NCI-H146 (cell line): ENCODE measurements around the gene SMAGP.
A peak's percentile ranks its signal among the peaks of the same experiment; 100 is the strongest.
"Not testable (repeated sequence)": the region's sequence is repeated elsewhere in the genome, so short reads cannot be mapped to it uniquely, and the experiment has no call there.

Experiments
- DNase-seq: peaks from one replicate; lab custom pipeline; 2025; lab: John Stamatoyannopoulos, UW

SMAGP gene

GRCh38 chr12:51225234-51225633 is 45.0 kb downstream of the SMAGP start:
- DNase-seq = no peak

DNA sequence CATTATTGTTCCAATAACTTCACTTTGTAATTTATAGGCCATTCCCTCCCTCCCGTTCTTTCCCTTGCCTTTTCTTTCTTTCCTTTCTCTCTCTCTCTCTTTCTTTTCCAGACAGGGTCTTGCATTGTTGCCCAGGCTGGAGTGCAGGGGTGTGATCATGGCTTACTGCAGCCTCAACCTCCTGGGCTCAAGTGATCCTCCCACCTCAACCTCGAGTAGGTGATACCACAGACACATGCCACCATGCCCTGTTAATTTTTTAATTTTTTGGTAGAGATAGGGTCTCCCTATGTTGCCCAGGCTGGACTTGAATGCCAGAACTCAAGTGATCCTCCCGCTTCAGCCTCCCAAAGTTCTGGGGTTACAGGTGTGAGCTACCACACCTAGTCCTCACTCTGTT is 45.6 kb downstream of the SMAGP start:
- DNase-seq = no peak

DNA sequence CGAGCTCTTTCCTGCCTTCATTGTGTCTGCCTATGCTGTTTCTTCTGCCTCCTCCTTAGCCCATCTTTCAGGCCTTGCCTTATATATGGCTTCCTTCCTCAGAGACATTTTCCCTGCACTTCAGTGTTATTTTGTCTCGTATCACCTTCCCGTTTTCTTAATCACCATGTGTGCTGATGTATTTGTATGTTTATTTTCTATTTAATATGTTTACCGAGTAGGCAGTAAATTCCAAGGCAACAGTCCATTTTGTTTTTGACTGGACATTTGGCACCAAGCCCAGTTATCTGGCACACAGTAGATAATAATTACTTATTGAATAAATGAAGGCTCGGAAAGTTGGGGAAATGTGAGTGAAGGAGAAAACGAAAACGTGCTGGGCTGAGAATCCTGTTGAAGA is 47.8 kb downstream of the SMAGP start:
- DNase-seq = peak; percentile 62

- DNase-seq = not testable (repeated sequence)
These were observed 50.4 kb downstream of the SMAGP start for GRCh38 chr12:51219857-51220256.

DNA sequence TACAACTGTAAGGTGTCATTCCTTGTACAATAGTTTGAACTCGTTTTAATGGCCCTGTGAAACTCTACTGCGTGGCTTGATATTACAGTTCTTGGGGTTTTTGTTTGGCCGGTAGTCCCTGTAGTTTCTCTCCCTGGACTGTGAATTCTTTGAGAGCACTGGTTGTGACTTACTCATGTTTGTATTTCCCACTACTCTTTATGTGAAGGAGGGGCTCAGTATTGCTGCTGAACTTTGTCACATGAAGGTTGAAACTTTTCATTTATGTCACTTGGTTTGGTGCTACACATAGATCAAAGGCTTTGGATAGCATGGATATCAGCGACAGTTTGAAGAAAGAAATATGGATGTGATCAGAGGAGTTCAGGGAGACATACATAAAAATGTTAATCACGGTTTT is 50.9 kb downstream of the SMAGP start:
- no peak for DNase-seq

DNA sequence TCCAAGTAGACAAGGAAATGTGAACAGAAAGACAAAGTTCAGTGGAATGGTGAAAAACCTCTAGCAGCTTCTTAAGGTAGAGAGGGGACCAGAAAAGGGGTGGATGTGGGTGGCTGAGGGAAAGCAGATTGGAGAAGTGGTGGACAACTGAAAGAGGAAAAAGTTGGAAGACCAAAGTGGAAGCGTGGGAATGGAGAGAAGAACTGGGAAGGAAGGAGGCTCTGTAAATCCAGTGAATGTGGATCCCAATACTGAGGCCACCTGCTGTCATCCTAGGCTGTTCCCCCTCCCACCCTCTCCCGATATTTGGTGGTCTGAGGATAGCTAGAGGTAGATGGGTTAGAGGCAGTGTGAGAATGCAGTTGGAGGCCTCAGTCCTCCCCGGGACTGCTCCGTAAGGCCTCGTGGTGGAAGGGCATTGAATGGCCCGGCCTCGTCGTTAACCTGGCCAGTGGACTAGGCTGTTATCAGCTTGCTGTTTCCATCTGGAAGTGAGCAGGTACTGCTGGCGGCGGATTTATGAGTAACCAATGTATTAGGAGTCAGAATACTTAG is 51.5 kb downstream of the SMAGP start:
- DNase-seq = peak; percentile 43

DNA sequence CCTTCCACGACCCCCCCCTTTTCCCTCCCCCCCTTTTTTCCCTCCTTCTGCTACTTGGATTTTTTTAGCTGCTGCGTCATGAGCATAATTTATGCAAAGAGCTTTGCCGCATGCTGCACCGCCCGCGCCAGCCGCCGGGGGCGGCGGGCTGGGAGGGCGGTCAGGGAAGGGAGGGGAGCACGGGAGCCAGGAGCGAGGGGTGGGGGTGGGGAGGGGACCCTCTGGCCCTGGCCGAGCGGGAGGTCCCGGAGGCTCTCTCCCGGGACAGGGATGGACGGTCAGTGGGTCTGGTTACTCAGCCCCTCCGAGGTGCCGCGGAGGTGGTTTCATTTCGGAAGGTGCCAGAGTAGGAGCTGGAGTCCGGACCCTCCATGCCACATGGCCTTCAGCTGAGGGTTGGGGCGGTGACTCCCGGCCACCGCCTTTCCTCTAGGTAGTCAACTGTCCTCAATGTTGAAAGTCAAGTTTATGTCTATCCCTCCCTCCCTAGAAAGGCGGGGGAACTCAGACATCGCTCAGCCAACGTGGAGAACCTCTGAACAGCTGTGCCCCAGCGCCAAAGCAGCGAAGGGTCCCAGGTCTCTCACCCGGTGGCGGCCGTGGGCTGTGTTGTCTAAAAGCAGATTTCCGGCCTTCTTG is 52.1 kb downstream of the SMAGP start, which contains the start of gene POU6F1:
TSS of gene POU6F1 (minus strand) at position 95 of the 639 bp plus-strand sequence. CDS start 11,226 bp downstream, outside the sequence.
- DNase-seq = peak; percentile 79

DNA sequence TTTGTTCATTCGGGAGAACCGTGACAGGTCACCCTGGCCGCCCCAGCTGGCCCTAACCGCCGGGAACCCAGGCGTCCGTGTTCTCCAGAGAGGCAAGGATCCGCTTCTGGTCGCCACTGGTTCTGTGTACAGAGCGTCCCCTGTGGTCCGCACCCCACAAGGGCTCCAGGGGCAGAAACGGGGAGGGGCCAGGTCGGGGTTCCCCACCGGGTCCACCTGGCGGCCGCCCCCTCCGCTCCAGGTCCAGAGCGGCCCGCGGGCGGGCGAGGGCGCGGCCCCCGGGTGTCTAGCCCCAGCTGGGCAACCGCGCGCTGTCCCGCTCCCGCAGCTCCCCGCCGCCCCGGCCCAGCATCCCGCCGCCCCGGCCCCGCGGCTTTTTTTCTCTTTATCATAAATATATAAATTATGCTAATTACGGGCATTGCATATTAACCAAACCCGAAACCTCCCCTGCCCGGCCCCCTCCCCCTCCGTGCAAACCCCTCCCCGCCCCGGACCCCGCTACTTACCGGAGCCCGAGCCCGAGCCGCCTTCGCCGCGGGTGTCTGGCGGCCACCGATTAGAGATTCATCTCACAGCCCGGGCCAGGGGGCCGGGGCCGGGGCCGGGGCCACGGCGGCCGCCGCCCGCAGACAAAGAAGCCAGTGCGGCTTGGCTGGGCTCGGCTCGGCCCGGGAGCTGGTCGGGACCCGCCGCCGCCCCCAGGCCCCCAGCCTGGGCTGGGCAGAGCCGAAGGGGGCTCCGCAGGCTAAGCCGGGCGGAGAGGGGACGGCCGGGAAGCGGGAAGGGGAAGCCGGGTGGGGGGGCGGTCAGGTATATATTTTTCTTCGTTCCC is 52.9 kb downstream of the SMAGP start:
- peak; percentile 74 for DNase-seq

- no peak for DNase-seq
These were observed 53.6 kb downstream of the SMAGP start for GRCh38 chr12:51216642-51217041.

- no peak for DNase-seq
These were observed 55.3 kb downstream of the SMAGP start for GRCh38 chr12:51214895-51215294.

DNA sequence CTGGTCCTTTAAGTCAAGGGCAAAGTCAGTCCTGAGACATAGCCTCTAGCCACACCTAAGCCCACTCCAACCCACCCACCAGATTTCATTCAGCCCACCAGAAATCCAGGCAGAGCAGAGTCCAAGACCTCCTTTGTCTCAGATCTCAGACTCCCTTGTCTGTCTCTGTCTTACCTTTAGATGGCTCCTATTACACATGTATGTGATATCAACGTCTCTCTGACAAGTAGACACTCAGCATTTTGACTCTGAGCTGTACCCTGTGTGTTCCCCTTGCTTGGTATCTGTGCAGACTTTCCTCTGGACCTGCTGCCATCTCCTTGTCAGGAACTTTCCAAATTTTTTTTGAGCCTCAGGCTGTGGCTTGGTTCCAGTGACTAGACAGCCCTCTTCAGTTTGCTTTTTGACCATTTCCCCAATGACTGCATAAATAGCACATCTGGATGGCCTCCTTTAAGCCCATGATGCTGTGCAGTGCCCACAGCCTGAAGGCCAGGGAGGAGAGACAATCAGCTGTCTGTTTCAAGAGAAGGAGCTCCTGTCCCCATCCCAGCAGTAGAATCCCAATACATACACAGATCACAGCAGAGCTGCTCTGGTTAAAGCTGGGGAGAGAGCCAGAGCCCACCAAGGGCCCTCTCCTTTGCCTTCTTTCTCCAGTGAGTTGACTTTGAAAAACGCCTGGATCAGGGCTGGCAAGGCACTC is 59.4 kb downstream of the SMAGP start:
- no peak for DNase-seq

DNA sequence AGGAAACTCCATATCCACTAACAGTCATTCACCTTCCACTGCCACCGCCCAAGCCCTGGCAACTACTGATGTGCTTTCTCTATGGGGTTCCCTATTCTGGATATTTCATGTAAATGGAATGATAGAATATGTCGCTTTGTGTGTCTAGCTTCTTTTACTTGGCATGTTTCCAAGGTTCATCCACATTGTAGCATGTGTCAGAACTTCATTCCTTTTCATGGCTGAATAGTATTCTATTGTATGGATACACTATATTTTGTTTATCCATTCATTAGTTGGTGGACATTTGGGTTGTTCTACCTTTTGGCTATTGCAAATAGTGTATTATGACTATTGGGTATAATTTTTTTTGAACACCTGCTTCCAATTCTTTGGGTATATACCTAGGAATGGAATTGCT is 61.0 kb downstream of the SMAGP start:
- DNase-seq = no peak

DNA sequence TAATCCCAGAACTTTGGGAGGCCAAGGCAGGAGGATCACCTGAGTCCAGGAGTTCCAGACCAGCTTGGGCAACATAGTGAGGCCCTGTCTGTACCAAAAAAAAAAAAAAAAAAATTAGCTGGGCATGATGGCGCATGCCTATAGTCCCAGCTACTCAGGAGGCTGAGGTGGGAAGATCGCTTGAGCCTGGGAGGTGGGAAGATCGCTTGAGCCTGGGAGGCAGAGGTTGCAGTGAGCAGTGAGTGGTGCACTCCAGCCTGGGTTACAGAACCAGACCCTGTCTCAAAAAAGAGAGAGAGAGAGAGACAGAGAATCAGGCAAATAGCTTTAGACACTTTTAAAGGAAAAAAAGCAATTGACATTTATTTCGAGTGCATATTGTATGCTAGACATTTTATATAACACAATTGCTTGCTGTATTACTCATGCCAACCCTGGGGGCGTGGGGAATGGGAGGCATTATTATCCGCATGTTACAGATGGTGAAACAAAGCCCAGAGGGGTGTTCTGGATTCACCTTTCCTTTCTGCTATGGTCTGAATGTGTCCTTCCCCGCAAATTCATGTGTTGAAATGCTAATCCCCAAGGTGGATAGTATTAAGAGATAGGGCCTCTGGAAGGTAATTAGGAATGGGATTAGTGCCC is 62.1 kb downstream of the SMAGP start:
- DNase-seq = no peak

GRCh38 chr12:51205350-51205749 is 64.9 kb downstream of the SMAGP start:
- no peak for DNase-seq

DNA sequence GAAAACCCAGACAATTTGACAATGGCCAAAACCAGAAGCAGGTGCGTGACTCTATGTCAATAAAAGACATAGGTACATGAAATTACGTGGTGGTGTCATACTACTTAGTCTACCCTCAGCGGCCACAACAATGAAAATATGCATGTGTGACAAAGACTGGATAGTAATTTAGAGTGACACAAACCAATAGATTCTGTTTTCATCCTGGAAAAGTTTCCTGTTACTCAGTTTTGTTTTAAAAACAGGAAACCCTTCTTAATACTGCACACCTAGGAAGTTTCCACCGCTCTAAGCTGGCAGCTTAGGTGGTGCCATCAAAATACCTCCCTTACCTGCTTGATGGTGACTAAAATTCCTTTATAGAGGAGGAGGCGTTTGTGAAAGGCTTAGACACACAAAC is 67.5 kb downstream of the SMAGP start:
- peak; percentile 12 for DNase-seq

- no peak for DNase-seq
These were observed 69.4 kb downstream of the SMAGP start for GRCh38 chr12:51200806-51201205.

GRCh38 chr12:51200156-51200555 is 70.1 kb downstream of the SMAGP start:
- DNase-seq = no peak

DNA sequence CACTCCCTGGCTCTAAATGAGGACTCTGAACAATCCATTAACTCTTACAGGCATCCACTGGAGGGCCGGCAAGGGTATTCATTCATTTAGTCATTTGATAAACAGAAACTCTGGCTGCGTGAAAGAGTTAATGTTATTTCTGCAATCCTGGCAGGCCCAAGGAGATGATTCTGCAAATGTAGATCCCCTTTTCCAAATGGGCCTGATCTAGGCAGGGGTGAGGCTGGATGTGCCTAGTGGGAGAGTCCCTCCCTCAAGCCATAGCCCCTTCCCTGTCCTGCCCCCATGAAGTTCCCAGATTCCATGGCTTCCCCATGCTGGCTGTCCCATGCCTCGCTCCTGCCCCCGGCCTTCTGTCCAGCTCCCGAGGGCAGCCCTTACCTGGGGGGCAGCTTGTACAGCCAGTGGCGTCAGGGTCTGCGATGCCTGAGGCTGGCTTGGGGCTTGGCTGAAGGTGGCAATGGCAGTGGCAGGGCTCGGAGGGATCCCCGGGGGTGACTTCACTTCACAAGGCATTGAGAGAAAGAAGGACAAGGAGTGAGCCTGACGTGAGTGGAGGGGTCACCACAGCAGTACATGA is 70.8 kb downstream of the SMAGP start:
- DNase-seq = no peak

DNA sequence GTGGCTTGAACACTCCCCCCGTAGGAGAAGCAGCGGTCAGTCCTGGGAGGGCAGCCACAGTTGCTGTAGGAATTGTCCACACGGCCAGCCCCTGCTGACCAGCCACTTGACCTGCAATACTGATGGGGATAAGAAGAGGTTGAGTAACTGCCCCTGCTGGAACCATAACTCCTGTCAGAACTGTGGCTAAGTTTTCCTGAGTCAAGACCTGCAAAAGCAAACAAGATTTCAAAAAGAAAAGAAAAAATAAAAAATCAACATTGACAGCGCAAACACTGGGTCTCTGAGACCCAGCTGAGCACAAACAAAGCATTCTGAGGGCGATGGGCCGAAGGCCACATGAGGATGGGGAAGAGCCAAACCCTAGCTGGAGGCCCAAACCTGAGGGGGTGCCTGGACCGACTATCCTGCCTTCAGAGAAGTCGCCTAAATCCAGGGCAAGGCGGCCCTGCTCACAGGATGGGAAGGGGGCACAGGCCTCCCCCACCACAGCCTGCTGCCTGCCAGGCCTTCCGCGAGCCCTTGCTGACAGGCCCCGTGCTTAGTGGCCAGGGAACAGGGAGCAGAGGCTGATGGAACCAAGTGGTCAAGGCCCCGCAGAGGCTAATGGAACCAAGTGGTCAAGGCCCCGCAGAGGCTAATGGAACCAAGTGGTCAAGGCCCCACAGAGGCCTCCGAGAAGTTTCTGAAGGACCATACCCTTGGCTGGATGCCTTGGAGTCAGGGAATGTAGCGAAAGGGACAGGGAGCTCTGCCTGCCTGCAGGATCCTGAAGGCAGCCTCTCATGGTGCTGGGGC is 71.4 kb downstream of the SMAGP start:
- DNase-seq = no peak

DNA sequence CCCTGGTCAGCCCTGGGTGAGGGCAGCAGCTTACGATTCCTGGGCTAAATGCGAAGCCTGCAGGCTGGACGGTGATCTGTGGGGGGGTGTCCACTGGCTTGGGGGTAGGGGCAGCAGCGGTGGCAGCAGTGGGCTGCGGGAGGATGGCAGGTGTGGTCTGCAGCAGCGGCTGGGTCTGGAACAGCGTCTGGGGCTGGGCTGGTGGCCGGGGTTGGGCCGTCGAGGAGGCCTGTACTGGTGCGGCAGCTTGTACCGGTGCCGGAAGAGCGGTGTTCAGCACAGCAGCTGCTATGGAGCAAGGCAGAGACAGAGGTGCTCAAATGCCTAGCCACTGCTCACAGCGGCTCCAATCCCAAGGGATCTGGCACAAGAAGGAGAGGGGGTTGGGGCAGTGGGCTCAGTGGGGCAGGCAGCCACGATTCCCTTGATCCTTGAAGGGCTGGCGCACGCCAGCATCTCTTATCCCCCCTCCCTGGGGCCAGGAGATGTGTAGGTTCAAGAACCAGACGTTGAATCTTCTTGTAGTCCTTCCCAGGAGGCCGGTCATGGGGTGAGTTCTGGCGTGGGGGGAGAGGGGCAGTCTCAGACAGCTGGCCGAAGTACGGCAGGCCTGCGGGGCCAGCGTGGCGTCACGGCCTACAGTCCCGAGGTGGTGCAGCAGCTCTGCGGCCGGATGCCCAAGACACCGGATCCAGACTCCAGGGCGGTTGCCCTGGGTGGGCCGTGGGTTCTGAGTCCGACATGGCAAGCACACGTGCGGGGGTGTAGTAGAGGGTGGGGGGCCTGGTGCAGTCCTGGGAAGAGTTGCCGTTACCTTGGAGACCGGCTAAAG is 72.3 kb downstream of the SMAGP start:
- no peak for DNase-seq
